ENCODE results near the gene CREB5. TPM values are rescaled to one million over a fixed set of nuclear protein-coding genes. Genes with fewer than 3 reads are reported as not detected.

CREB5 gene
- total and polyA plus RNA-seq, 7 donors = 0.86 to 33.8 (median 16.6) TPM

GRCh38 chr7:28812616-28813015 is 400.3 kb downstream of the CREB5 start:
- Histone ChIP-seq H3K4me3 (no peak overlapping the region), H3K4me1 (peaks cover 24% of the 10 kb centered on the region), H3K27ac (peak overlapping the region; percentile 33), H3K27me3 (ENCODE audit: insufficient read depth in 3 of 3, low read length in 2 of 3) (no peaks in the 10 kb centered on the region), H3K9me3 (no peaks in the 10 kb centered on the region), H3K36me3 (ENCODE audit: insufficient read depth in 1 of 2, low read depth in 1 of 2) (peaks cover 0 to 5% of the 10 kb centered on the region in 2 donors)
- DNase-seq = no peak
- intact Hi-C loops (cut with DNase I) = no loop called here
- 86 to 94% (median 86%) methylated on average over 3 of the region's 3 CpGs for WGBS, 3 donors
- no peak for TF ChIP-seq CTCF (IDR thresholded peaks at IDR 0.05)
- ATAC-seq = no peak

- intact Hi-C loops (cut with DNase I) = no loop called here
- no peak for TF ChIP-seq CTCF (IDR thresholded peaks at IDR 0.05)
- H3K27me3 ChIP-seq (ENCODE audit: insufficient read depth in 3 of 3, low read length in 2 of 3) = no peaks in the 10 kb centered on the region
- ATAC-seq (peak in 2 of 4 donors; percentile 53 to 72), DNase-seq (peak in 1 of 2 donors; percentile 55)
- no peak overlapping the region for H3K4me3 ChIP-seq
- peak overlapping the region; percentile 33 for H3K27ac ChIP-seq
- peaks cover 0 to 8% of the 10 kb centered on the region in 2 donors for H3K36me3 ChIP-seq (ENCODE audit: insufficient read depth in 1 of 2, low read depth in 1 of 2)
- H3K4me1 ChIP-seq = peaks cover 24% of the 10 kb centered on the region
- H3K9me3 ChIP-seq = no peaks in the 10 kb centered on the region
- 17 to 34% (median 20%) methylated on average over 6 of the region's 6 CpGs for WGBS, 3 donors
Measured at GRCh38 chr7:28813243-28813962, 401.1 kb downstream of the CREB5 start.

- H3K36me3 ChIP-seq (ENCODE audit: insufficient read depth in 1 of 2, low read depth in 1 of 2) = peaks cover 0 to 17% of the 10 kb centered on the region in 2 donors
- no peaks in the 10 kb centered on the region for H3K9me3 ChIP-seq
- H3K27me3 ChIP-seq (ENCODE audit: insufficient read depth in 3 of 3, low read length in 2 of 3) = no peaks in the 10 kb centered on the region
- intact Hi-C loops (cut with DNase I) = no loop called here
- no peak for DNase-seq
- 61 to 91% (median 89%) methylated on average over 1 of the region's 1 CpG for WGBS, 3 donors
- no peak overlapping the region for H3K27ac ChIP-seq
- H3K4me3 ChIP-seq = no peak overlapping the region
- no peak for ATAC-seq
- H3K4me1 ChIP-seq = peaks cover 24% of the 10 kb centered on the region
- no peak for TF ChIP-seq CTCF (IDR thresholded peaks at IDR 0.05)
Measured at GRCh38 chr7:28815369-28815927, 403.1 kb downstream of the CREB5 start.

GRCh38 chr7:28815928-28816373 is 403.6 kb downstream of the CREB5 start:
- WGBS, 3 donors = 73 to 95% (median 87%) methylated on average over 2 of the region's 2 CpGs
- no peak for DNase-seq
- H3K4me1 ChIP-seq = peaks cover 24% of the 10 kb centered on the region
- no peak overlapping the region for H3K4me3 ChIP-seq
- H3K27ac ChIP-seq = no peak overlapping the region
- no peaks in the 10 kb centered on the region for H3K27me3 ChIP-seq (ENCODE audit: insufficient read depth in 3 of 3, low read length in 2 of 3)
- ATAC-seq = no peak
- intact Hi-C loops (cut with DNase I) = no loop called here
- H3K9me3 ChIP-seq = no peaks in the 10 kb centered on the region
- TF ChIP-seq CTCF (IDR thresholded peaks at IDR 0.05) = no peak
- peaks cover 0 to 20% of the 10 kb centered on the region in 2 donors for H3K36me3 ChIP-seq (ENCODE audit: insufficient read depth in 1 of 2, low read depth in 1 of 2)

Measured in psoas muscle (tissue), 8 donors.